ENCODE data around the gene SLC66A1.

GRCh38 chr1:19356266-19356665 is 44.1 kb downstream of the SLC66A1 start:
- TF ChIP-seq CTCF (IDR thresholded peaks at IDR 0.05) = no peak
- TF ChIP-seq POLR2A (IDR thresholded peaks at IDR 0.05) = no peak
